EH (cell line): ENCODE measurements around the gene YWHAH.

Source experiments
- DNase-seq: peaks from one replicate; pipeline ENCODE4 v3.0.0-alpha.2; 2015; ENCODE audit warnings: low read depth

The YWHAH gene

DNA sequence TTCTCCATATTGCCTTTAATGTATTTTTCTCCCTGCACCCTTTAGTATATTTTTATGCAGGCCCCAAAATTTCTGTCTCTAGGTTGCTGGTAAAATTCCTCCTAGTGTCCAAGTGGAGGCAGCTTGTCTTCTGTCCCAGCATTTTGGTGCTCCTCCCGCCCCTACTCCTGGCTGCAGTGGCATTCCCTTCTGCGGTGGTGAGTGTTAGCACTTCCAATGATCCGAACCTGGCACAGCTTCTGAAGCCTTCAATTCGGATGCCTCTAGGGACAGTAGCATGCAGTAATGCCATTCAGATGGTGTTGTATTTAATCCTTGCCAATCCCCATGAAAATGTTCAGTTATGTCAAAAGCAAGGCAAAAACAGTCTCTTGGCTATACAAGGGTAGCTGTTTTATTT lies 5.9 kb downstream of the YWHAH start:
- peak; percentile 35 for DNase-seq

DNA sequence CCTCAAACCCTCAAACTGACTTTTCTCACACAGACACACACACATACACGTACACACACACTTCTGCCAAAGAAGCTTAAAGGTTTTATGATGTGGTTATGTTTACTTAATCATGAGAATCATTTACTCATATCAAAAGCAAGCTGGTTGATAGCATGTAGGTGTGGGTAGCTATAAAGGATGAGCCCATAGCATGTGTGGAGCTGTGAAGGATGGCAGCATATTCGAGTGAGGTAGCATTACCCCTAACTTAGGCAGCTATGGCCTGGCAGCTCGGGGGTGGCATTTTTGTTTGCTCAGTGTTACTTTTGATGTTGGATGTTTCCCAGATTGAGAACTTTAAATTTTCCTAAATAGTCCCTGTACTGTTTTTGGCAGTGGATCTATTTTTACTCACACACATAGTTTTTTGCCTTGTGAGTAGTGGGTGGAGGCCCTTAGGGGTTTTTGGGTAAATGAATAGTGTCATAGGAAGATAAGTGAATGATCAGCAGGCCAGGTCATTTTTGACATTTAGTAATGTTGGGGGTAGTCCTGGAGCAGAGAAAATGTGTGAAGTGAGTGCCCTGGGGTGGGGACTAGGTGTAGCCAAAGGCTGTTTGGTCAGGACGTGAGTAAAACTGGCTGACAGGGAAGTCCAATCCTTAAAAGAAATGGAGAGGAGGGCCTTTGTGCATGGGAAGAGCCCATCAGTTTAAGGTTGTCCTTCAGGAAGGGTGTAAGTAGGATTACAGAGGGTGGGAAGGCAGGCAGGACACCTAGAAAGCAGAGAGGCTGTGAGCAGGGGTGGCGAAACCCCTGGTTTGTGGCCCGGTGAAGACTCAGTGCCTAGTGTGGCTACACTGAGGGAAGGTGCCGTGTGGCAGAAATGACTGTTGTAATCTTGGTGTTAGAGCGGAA lies 7.1 kb downstream of the YWHAH start:
- peak; percentile 16 for DNase-seq

DNA sequence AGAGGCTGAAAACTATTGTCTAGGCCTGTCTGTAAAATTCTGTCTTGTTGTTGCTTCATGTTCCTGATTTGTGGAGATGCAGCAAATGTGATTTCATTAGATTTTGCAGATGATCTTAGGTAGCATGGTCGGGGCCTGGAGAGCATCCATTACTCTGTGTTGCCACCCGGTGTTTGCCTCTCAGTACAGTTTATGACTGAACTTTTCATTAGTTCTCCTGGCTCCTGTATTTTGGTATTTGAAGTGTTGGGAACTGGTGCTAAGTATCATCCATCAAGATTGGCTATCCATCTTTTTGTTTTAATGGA lies 7.7 kb downstream of the YWHAH start:
- DNase-seq: peak; percentile 25

DNA sequence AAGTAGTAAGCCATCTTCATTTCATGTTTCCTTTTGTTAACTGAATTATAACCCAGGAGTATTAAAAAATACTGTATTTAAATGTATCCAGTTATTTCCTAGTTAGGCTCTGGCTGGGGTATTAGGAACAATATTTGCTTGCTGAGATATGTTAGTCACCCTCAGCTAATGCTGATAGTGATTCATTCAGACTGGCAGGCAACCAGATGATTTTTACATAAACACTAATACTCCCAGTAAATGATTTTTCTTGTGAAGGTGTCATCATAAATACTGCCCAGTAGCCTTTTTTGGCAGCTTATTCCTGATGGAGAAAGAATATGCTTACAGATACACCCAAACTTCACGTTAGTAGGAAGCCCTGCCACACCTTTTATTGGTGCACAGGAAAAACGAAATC lies 8.1 kb downstream of the YWHAH start:
- DNase-seq: peak; percentile 90

DNA sequence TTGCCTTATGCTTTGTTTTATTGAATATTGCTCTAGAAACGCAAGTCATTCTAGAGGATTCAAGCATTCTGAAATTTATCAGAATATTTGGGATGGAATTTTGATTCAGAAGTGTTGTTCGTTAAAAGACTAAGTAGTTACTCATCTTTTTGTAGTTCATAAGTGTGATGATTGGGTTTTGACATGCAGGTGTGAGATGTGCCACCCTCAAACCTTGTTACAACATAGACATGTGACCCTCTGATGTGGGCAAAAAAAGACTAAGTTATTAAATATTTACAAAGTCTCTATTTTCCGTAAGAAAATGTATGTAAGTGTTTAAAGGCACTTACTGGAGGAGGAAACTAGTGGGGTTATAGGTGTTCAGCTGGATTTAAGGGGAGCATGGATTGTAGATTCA lies 8.9 kb downstream of the YWHAH start:
- DNase-seq: no peak

DNA sequence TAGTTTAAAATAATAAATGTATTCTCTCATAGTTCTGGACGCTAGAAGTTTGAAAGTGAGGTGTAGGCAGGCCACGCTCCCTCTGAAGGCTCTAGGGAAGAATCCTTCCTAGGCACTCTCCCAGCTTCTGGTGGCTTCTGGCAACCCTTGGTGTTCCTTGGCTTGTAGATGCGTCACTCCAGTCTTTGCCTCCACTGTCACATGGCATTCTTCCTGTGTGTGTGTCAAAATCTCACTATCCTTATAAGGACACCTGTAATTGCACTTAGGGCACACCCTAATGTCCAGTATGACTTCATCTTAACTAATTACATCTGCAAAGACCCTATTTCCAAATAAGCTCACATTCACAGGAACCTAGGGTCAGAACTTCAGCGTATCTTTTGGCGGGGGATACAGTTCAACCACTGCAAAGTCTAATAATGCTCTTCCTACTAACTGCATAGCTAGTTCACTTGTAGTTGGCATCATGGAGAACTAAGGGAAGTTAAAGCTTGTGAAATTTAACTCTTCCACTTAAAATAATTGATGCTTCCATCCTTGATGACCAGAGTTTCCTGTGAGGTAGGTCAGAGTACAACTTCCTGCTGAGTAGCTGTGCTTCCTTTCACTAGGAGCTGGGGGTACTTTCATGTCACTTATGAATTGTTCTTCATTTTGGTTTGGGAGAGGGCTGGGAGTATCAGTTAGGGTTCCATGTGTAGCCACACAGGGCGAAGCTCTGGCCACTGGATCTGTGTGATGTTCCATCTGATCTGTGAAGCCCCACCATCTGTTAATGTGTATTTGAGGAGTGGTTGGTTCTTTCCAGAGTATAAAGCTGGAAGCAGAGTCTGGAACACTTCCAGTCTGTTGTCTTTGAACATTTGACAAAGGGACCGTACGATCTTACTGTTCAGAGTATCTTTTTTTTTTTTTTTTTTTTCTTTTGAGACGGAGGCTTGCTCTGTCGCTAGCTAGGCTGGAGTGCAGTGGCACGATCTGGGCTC lies 10.5 kb downstream of the YWHAH start:
- DNase-seq: peak; percentile 51

DNA sequence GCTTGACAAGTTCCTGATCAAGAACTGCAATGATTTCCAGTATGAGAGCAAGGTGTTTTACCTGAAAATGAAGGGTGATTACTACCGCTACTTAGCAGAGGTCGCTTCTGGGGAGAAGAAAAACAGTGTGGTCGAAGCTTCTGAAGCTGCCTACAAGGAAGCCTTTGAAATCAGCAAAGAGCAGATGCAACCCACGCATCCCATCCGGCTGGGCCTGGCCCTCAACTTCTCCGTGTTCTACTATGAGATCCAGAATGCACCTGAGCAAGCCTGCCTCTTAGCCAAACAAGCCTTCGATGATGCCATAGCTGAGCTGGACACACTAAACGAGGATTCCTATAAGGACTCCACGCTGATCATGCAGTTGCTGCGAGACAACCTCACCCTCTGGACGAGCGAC lies 12.0 kb downstream of the YWHAH start:
- no peak for DNase-seq

DNA sequence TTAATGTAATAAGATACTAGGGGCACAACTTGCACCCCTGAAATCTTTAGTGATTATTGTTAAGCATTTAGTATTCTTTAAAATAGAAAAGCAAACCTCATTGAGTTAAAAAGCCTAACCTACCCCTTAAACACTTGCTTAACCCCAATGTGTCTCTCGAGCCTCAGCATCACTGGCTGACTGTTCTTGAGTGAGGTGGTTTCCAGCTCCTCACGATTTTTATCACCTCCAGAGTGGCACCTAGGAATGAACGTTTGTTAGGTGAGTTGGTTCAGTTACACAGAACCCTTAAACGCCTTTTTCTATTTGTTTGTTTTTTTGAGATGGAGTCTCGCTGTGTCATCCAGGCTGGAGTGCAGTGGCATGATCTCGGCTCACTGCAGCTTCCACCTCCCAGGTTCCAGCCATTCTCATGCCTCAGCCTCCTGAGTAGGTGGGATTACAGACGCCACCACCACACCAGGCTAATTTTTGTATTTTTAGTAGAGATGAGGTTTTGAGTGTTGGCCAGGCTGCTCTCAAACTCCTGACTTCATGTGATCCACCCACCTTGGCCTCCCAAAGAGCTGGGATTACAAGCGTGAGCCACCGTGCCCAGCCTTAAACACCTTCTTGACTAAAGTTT lies 13.7 kb downstream of the YWHAH start:
- DNase-seq: no peak

DNA sequence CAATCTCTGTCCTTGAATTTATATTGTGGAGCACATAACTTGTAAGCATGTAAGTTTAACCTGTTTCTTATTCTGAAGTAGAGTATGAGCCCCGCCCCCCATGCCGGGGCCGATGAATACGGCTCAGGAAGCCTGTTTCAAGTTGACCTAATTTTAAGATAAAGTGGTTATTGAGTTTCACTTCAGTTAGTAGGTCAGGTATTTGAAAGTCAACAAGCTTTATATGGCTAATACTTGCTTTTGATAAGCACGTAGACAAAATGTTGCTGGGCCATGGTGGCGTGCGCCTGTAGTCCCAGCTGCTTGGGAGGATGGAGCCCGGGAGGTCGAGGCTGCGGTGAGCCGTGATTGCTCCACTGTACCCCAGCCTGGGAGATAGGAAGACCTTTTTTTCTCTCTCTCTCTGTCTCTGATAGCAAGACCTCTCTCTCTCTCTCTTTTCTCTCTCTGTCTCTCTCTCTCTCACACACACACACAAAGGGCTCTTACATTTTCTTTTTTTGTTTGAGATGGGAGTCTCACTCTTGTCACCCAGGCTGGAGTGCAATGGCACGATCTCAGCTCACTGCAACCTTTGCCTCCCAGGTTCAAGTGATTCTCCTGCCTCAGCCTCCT lies 14.4 kb downstream of the YWHAH start:
- no peak for DNase-seq

DNA sequence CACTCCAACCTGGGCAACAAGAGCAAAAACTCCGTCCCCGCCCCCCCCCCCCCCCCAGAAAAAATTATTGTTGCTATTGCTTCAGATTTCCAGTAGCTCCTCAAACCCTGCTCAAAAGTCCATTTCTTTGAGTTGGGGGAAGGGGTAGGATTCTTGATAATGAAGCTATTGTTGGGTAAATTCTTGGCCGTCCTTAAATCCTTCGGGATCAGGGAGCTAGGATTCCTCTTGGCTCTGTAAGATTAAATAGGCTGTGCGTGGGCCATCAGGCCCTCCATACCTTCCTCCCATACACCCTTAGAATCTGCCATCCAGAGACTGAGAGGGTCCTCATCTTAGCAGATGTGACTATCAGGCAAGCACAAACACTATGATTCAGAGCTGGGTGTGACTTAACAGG lies 16.4 kb downstream of the YWHAH start:
- DNase-seq: no peak

DNA sequence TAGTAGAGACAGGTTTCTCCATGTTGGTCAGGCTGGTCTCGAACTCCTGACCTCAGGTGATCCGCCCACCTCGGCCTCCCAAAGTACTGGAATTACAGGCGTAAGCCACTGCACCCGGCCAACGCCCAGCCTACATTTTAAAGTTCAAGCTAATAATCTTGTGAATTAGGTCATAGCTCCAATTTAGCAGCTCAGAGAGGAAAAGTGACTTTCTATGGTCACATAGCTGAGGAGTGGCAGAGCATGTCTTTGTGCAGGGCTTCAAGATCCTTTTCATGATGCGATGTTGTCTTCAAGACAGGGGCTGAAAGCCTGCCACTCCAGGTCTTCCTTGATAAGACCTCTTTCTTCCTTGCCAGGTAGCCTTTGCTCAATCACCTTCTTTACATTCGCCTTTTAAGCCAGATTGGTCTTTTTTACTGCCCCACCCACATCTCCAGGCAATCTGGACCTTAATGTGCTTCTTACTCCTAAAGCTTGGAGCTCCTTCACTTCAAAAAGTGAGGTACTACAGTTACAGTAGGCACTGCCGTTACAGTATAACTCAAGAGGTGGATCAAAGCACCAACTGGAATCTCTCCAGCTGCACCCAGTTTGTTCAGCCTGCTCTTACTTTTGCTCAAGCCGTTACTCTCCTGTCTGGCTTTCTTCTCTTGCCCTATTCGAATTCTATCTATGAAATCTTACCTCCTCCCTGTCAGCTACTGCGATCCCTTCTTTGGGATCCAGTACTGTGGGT lies 18.2 kb downstream of the YWHAH start:
- DNase-seq: no peak

DNA sequence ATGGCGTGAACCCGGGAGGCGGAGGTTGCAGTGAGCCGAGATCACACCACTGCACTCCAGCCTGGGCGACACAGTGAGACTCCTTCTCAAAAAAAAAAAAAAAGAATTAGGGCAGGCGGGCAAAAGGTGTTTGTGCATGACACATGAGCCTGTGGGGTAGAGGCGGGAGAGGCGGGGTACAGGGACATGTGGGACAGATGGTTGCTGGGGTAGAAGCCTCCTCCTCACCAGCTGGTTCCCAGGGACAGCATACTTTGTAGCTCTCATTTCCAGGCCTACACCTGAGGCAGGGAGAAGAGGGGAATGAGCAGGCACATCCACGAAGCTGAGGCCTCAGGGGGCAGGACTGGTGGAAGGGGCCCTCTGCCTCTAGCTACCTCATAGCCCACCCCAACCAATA lies 23.7 kb downstream of the YWHAH start:
- DNase-seq: no peak

DNA sequence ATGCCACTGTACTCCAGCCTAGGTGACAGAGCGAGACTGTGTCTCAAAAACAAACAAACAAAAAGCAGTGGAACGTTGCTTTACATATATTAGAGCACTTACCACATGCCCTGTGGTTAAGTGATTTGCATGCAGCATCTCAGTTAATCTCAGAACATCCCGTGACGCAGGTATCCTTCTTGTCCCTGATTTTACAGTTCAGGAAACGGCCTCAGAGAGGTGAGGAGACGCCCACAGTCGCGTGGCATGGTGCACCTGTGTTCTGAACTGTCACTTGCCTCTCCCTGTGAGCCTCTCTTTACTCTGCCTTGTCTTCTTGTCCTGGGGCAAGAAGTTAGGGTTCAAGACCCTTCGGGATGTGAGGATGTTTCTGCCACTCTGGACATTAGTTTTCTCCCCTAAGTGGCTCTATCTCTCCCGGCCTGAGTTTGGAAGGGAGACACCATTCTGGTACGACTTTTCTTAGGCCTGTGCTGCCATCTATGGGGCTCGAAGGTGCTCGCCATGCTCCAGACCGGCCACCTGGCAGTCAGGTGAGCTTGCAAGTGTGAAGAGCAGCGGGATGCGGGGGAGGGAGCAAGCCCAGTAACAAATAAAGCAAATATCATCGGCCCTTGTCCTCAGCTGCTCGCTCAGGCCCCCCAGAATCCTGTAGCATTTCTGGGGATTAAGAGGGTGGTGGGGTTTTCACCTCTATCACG lies 25.6 kb downstream of the YWHAH start:
- DNase-seq: peak; percentile 67

DNA sequence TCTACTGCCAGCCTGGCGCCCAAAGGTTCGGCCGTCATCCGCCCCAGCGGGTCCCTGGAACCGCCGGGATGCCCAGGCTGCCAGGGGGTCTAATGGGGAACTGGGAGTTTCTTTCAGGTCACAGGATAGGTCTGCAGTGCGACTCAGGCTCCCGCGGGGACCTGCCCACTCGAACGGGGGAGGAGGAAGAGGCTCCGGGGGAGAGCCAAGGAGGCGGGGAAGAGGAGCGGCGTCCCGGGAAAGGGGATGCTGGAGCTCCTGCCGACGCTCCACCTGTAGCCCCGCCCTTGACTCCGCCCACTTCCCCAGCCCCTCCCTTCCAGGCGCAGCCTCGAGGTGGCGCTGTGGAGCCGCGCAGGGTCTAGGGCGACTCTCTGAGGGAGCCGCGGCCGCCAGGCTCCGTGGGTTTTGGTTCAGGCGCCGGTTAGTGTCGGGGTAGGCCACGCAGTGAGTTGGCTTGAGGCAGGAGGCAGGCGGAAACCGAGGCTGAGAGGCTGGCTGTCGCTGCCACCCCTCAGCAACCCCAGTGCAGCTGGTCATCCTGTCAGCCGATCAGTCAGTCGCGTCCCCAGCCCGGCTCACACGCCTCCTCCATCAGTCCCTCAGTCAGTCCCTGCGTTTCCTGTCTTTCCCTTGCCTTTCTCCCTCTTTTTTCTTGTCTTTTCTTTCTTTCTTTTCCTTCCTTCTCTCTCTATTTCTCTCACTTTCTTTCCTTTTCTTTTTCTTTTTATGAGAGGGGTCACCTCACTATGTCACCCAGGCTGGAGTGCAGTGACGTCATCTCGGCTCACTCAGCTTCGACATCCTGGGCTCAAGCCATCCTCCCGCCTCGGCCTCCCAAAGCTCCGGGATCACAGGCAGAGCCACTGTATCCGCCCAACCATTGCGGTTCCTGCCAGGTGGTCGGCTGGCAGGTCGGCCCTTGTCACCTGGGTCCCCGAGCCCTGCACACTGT lies 26.4 kb downstream of the YWHAH start:
- DNase-seq: peak; percentile 75

DNA sequence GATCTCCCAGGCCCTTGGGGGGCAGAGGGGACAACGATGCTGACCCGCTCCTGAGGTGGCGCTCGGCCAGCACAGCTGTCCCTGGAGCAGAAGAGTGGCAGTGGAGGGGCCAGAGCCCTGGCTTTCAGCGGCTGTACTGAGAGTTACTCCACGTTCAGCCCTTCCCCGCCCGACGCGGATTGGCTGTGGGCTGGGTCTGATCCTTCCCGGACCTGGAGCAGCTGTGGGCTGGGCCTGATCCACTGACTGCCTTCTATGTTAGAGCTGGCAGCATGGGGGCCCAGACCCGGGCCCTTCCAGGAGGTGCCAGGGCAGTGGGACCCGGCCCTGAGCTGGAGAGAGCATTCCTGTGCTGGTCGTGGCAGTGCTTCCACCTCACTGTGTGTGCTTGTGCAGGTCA lies 27.8 kb downstream of the YWHAH start:
- no peak for DNase-seq

DNA sequence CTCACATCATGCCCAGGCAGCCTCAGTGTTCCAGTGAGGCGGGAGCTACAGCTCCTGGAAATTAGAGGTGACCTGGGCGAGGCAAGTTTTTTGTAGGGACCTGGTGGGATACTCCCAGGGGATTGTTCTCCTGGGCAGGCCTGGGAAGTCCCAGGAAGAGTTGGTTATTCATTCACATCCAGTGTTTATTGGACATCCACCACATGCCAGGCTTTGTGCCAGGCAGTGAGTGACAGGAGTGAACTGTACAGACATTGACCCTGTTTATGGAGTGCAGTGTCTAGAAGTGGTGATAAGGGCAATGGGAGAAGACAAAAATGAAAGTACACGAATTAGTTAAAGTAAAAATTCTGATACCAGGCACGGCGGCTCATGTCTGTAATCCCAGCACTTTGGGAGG lies 29.4 kb downstream of the YWHAH start:
- DNase-seq: no peak

DNA sequence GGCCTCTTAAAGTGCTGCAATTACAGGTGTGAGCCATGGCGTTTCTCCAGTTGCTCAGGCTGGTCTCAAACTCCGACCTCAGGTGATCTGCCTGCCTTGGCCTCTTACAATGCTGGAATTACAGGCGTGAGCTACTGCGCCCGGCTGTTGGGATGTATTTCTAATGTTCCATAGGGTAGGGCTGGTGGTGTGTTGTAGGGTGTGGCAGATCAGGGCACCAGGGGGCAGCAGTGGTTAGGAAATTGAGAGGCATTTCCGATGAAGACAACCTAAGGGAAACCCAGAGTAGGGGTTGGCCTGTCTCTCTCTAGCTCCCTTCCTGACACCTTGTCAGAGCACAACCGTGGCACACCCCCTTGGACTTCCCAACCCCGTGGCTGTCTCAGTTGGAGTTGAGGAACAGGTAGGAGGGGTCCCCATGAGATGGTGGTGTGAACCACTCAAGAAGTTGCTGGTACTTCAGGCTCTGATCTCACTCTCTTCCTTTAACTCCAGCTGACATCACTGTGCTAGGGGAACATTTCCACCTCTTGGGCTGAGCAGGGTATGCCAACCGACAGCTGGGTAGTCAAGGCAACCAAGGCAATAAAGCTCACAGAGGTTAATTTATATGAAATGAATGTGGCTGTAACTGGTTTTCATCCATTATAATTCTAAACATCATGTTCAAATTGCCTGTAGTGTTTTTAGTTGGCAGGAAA lies 33.0 kb downstream of the YWHAH start:
- peak; percentile 72 for DNase-seq

DNA sequence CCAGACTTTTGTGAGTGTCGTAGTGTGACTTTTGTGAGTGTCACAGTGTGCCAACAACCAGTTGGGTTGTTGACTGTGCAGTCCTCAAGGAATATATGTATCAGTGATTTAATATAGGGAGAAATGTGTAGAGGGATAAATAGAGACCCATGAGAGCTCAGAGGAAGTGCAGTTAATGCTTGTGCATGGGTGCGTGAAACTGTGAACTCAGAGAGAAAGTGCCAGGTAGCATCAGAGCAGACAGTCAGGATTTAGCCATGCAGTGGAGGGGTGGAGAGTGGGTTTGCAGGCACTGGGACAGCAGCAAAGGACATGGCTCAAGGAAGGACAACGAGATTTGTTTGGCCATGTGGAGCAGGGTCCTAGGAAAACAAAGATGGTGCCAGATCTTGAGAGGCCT lies 33.6 kb downstream of the YWHAH start:
- DNase-seq: no peak

DNA sequence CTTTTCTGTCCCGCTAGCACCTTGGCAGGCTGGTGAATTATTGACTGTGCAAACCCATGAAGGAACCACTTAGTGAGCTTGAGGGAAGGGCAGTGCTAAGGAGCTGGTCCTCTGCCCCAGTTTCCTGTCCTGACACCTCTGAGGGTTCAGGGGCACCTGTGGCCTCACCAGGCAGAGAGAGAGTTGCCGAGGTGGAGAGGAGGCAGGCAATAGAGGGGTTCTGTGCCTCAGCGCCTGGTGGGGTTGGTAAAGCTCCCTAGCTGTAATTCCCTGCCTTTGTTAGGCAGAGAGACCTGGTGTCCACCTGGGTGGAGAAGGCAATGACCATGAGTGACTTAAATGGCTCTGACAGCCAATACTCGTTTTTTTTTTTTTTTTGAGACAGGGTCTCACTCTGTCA lies 36.3 kb downstream of the YWHAH start:
- DNase-seq: no peak
